H9 (cell line): Measurements from ENCODE around the gene DNAJC10. TPM values are rescaled to one million over a fixed set of nuclear protein-coding genes. Genes with fewer than 3 reads are reported as not detected.

Experiments
- DNase-seq: peaks from one replicate; pipeline ENCODE4 v3.0.0-alpha.2; 2017
- H2AFZ ChIP-seq: one replicate; pipeline ENCODE4 v1.6.1; 2013; ENCODE audit warnings: mild to moderate bottlenecking, low read length, control low read depth, moderate library complexity
- H2AK5ac ChIP-seq: 2 replicates; pipeline ENCODE4 v1.6.1; 2013; ENCODE audit warnings: low read length, control low read depth, mixed read lengths; ENCODE audit not compliant: insufficient read length
- H2BK120ac ChIP-seq: one replicate; pipeline ENCODE4 v1.6.1; 2013; ENCODE audit warnings: low read depth, mild to moderate bottlenecking, low read length, control low read depth, inconsistent platforms; ENCODE audit not compliant: poor library complexity, severe bottlenecking
- H2BK12ac ChIP-seq: 2 replicates; pipeline ENCODE4 v1.6.1; 2013; ENCODE audit warnings: low read length, control low read depth, mixed read lengths, low read depth; ENCODE audit not compliant: insufficient read length
- H2BK15ac ChIP-seq: 2 replicates; pipeline ENCODE4 v1.6.1; 2013; ENCODE audit warnings: low read depth, low read length, control low read depth
- H2BK20ac ChIP-seq: one replicate; pipeline ENCODE4 v1.6.1; 2013; ENCODE audit warnings: low read depth, mild to moderate bottlenecking, low read length, control low read depth, inconsistent platforms; ENCODE audit not compliant: poor library complexity, severe bottlenecking
- H2BK5ac ChIP-seq: 2 replicates; pipeline ENCODE4 v1.6.1; 2013; ENCODE audit warnings: low read length, control low read depth, mixed read lengths; ENCODE audit not compliant: insufficient read length
- H3K14ac ChIP-seq: 2 replicates; pipeline ENCODE4 v1.6.1; 2013; ENCODE audit warnings: low read length, control low read depth; ENCODE audit not compliant: insufficient read depth
- H3K18ac ChIP-seq: 2 replicates; pipeline ENCODE4 v1.6.1; 2013; ENCODE audit warnings: low read depth, mild to moderate bottlenecking, mixed read lengths, low read length, control low read depth; ENCODE audit not compliant: insufficient read length
- H3K23ac ChIP-seq: 2 replicates; pipeline ENCODE4 v1.6.1; 2013; ENCODE audit warnings: low read length, control low read depth, mixed read lengths, low read depth; ENCODE audit not compliant: insufficient read length
- H3K23me2 ChIP-seq: 2 replicates; pipeline ENCODE4 v1.6.1; 2013; ENCODE audit warnings: low read depth, mild to moderate bottlenecking, mixed read lengths, low read length, control low read depth; ENCODE audit not compliant: insufficient read length, poor library complexity, severe bottlenecking
- H3K27ac ChIP-seq: 2 replicates; pipeline ENCODE4 v1.5.1; 2013; ENCODE audit warnings: low read length, control low read depth, mixed read lengths, low read depth; ENCODE audit not compliant: insufficient read length
- H3K27me3 ChIP-seq: 2 replicates; pipeline ENCODE4 v1.6.1; 2013; ENCODE audit warnings: low read length, control low read depth, inconsistent platforms; ENCODE audit not compliant: insufficient read depth
- H3K4ac ChIP-seq: 2 replicates; pipeline ENCODE4 v1.6.1; 2013; ENCODE audit warnings: low read depth, mild to moderate bottlenecking, control low read depth, inconsistent platforms, low read length, moderate library complexity
- H3K4me1 ChIP-seq: 2 replicates; pipeline ENCODE4 v1.6.1; 2013; ENCODE audit warnings: low read length, control low read depth, inconsistent platforms; ENCODE audit not compliant: insufficient read depth
- H3K4me2 ChIP-seq: 2 replicates; pipeline ENCODE4 v1.6.1; 2013; ENCODE audit warnings: low read length, control low read depth, mixed read lengths; ENCODE audit not compliant: insufficient read length, insufficient read depth
- H3K56ac ChIP-seq: 2 replicates; pipeline ENCODE4 v1.6.1; 2013; ENCODE audit warnings: low read depth, mild to moderate bottlenecking, mixed read lengths, low read length, control low read depth; ENCODE audit not compliant: insufficient read length
- H3K79me1 ChIP-seq: 2 replicates; pipeline ENCODE4 v1.6.1; 2013; ENCODE audit warnings: low read depth, mild to moderate bottlenecking, moderate library complexity, low read length, control low read depth, inconsistent platforms; ENCODE audit not compliant: insufficient read depth, poor library complexity, severe bottlenecking
- H3K79me2 ChIP-seq: 2 replicates; pipeline ENCODE4 v1.6.1; 2013; ENCODE audit warnings: low read length, control low read depth, inconsistent platforms; ENCODE audit not compliant: insufficient read depth
- H3K9ac ChIP-seq: 2 replicates; pipeline ENCODE4 v1.6.1; 2013; ENCODE audit warnings: low read length, control low read depth, mixed read lengths; ENCODE audit not compliant: insufficient read length; ENCODE audit errors: extremely low read depth
- H3K9me3 ChIP-seq: one replicate; pipeline ENCODE4 v1.6.1; 2013; ENCODE audit warnings: low read depth, low read length, inconsistent platforms; ENCODE audit not compliant: control insufficient read depth
- H3T11ph ChIP-seq: one replicate; pipeline ENCODE4 v1.6.1; 2013; ENCODE audit warnings: mild to moderate bottlenecking, low read length, control low read depth, inconsistent platforms
- H4K20me1 ChIP-seq: one replicate; pipeline ENCODE4 v1.6.1; 2013; ENCODE audit not compliant: control insufficient read depth, insufficient read length, insufficient read depth
- H4K5ac ChIP-seq: 2 replicates; pipeline ENCODE4 v1.6.1; 2013; ENCODE audit warnings: low read depth, mild to moderate bottlenecking, mixed read lengths, low read length, control low read depth; ENCODE audit not compliant: insufficient read length
- H4K8ac ChIP-seq: replicated peaks from 2 replicates; pipeline ENCODE4 v1.6.1; 2013; ENCODE audit warnings: low read length, control low read depth, mixed read lengths, low read depth; ENCODE audit not compliant: insufficient read length
- H4K91ac ChIP-seq: 2 replicates; pipeline ENCODE4 v1.6.1; 2013; ENCODE audit warnings: low read depth, mild to moderate bottlenecking, moderate library complexity, mixed read lengths, low read length, control low read depth; ENCODE audit not compliant: insufficient read length
- H3K27ac Mint-ChIP-seq, 3 experiments: 2 replicates in 2 of 3; 3 replicates in 1 of 3; pipeline ENCODE4 v1.8.0; 2020 to 2021; ENCODE audit warnings: mixed read lengths in 3 of 3, mild to moderate bottlenecking in 1 of 3, moderate library complexity in 1 of 3
- H3K27me3 Mint-ChIP-seq: 2 replicates; pipeline ENCODE4 v1.8.0; 2021; ENCODE audit warnings: low read depth, mild to moderate bottlenecking, moderate library complexity, mixed read lengths
- H3K36me3 Mint-ChIP-seq, 3 experiments: 2 replicates in 2 of 3; 3 replicates in 1 of 3; pipeline ENCODE4 v1.8.0; 2020 to 2021; ENCODE audit warnings: low read depth in 3 of 3, mixed read lengths in 3 of 3; ENCODE audit not compliant: insufficient read depth in 1 of 3
- H3K4me1 Mint-ChIP-seq, 2 experiments: 2 replicates each; pipeline ENCODE4 v1.8.0; 2020; ENCODE audit warnings: mixed read lengths in 2 of 2
- H3K4me3 Mint-ChIP-seq, 2 experiments: 2 replicates in 1 of 2; 3 replicates in 1 of 2; pipeline ENCODE4 v1.8.0; 2020 to 2021; ENCODE audit warnings: mild to moderate bottlenecking in 2 of 2, mixed read lengths in 2 of 2, moderate library complexity in 1 of 2
- H3K9me3 Mint-ChIP-seq, 2 experiments: 2 replicates in 1 of 2; 3 replicates in 1 of 2; pipeline ENCODE4 v1.8.0; 2020; ENCODE audit warnings: mild to moderate bottlenecking in 2 of 2, mixed read lengths in 2 of 2, moderate library complexity in 1 of 2
- CTCF ChIP-seq: fragments of 200-600 bp; sonication (generic); conservative IDR thresholded peaks from 3 replicates; pipeline ENCODE4 v1.8.0; 2021; ENCODE audit warnings: antibody characterized with exemption, mild to moderate bottlenecking
- WGBS: extraction: QIAGEN DNeasy Blood & Tissue Kit; methylation state at CpG from one replicate; pipeline ENCODE4 v1.1.7; 2013; ENCODE audit warnings: missing lambda C conversion rate, low lambda C conversion rate, mixed read lengths; ENCODE audit not compliant: insufficient read length; ENCODE audit errors: extremely low coverage; 5-methylcytosine and 5-hydroxymethylcytosine counted together
- total RNA-seq: library from RNA; stranded (reverse); gene quantifications from 2 replicates; pipeline ENCODE4 v1.2.1, GENCODE V29; 2021

The DNAJC10 gene
- total RNA-seq, 1 experiment from 2014 or later = 129 TPM

GRCh38 chr2:182824767-182825158 lies 108.7 kb downstream of the DNAJC10 start:
- Histone ChIP-seq H3K4me2 (no peak overlapping the region), H3T11ph (no peak overlapping the region), H4K20me1 (no peaks in the 10 kb centered on the region), H3K9me3 (no peaks in the 10 kb centered on the region), H3K18ac (peak overlapping the region; percentile 37), H2AFZ (no peak overlapping the region), H3K56ac (no peak overlapping the region), H3K4ac (no peak overlapping the region), H3K14ac (no peak overlapping the region), H3K9ac (no peak overlapping the region), H2AK5ac (no peak overlapping the region), H3K23ac (no peak overlapping the region), H4K5ac (no peak overlapping the region), H2BK20ac (no peak overlapping the region), H3K23me2 (no peaks in the 10 kb centered on the region), H3K79me2 (no peaks in the 10 kb centered on the region), H4K8ac (no peak overlapping the region), H2BK12ac (no peak overlapping the region), H2BK5ac (no peak overlapping the region), H3K79me1 (no peaks in the 10 kb centered on the region), H3K27ac (no peak overlapping the region), H2BK120ac (no peak overlapping the region), H4K91ac (no peak overlapping the region), H3K4me1 (no peaks in the 10 kb centered on the region), H2BK15ac (no peak overlapping the region), H3K27me3 (no peaks in the 10 kb centered on the region)
- Mint-ChIP-seq H3K27me3 (no peaks in the 10 kb centered on the region), H3K36me3 (no peaks in the 10 kb centered on the region), H3K9me3 (no peaks in the 10 kb centered on the region), H3K4me1 (peaks cover 22 to 26% of the 10 kb centered on the region in 2 experiments), H3K4me3 (no peak overlapping the region), H3K27ac (peak overlapping the region in 1 of 3 experiments; percentile 52; a peak in 2 of 7 replicates)
- TF ChIP-seq CTCF = no peak
- no peak for DNase-seq
- no CpG with 5 or more reads among the region's 6 CpGs for WGBS
